DOHH2 (cell line): ENCODE data around the gene SLC9B2.

Source experiments
- CTCF ChIP-seq: fragments of 200-600 bp; sonication (generic); IDR thresholded peaks from one replicate; pipeline ENCODE4 v1.5.1; 2014; ENCODE audit warnings: antibody characterized with exemption, mild to moderate bottlenecking, low read depth, low read length; ENCODE audit not compliant: poor library complexity, severe bottlenecking
- EZH2phosphoT487 ChIP-seq: fragments of 200-600 bp; sonication (generic); IDR thresholded peaks from 2 replicates; pipeline ENCODE4 v1.6.1; 2017; ENCODE audit warnings: borderline replicate concordance, mild to moderate bottlenecking, antibody characterized with exemption, low read length, moderate library complexity, mixed read lengths

- TF ChIP-seq CTCF (no peak), EZH2phosphoT487 (no peak)
Measured at GRCh38 chr4:103097112-103097511, 20.6 kb upstream of the SLC9B2 start.
